A549 (cell line): ENCODE results near the gene CDC5L. TPM values are rescaled to one million over a fixed set of nuclear protein-coding genes. Genes with fewer than 3 reads are reported as not detected.

Experiments used
- ATAC-seq, 2 experiments: fragments of 200-7000 bp in 1 of 2; fragments of >200 bp in 1 of 2; cut with Nextera tagmentation in 1 of 2; cut with Tn5 transposase in 1 of 2; 3 replicates each; pipeline versions ENCODE4 v1.8.0 to v1.9.1; 2018 to 2020; ENCODE audit warnings: mild to moderate bottlenecking in 1 of 2, moderate library complexity in 1 of 2
- CTCF ChIA-PET: fragments of 300-600 bp; sonication (Branson Sonifier 250); formaldehyde crosslinking; extraction: SDS; loops from one replicate; lab custom pipeline; 2021; ENCODE audit warnings: antibody characterized with exemption, inconsistent platforms; lab: Yijun Ruan, JAX
- POLR2A ChIA-PET: fragments of 350-600 bp; formaldehyde crosslinking; extraction: SDS; loops from one replicate; lab custom pipeline; 2021; ENCODE audit warnings: antibody characterized with exemption, inconsistent platforms; lab: Yijun Ruan, JAX
- DNase-seq, 2 experiments: peaks; one replicate each; pipeline versions ENCODE4 v3.0.0 to v3.0.0-alpha.2; 2011 to 2016; ENCODE audit warnings: low read depth in 1 of 2, low spot score in 1 of 2
- FAIRE-seq: peaks from 2 replicates; lab custom pipeline; 2011; peaks lifted over from hg19 to GRCh38; lab: Jason Lieb, UNC
- H3K27ac ChIP-seq, 2 experiments: fragments of >200 bp; sonication (Bioruptor Twin); formaldehyde crosslinking; 3 replicates each; pipeline ENCODE4 v1.5.1; 2016 to 2017
- H3K4me1 ChIP-seq: fragments of >200 bp; sonication (Bioruptor Twin); formaldehyde crosslinking; 3 replicates; pipeline ENCODE4 v1.6.1; 2016
- H3K4me2 ChIP-seq: fragments of >200 bp; sonication (Bioruptor Twin); formaldehyde crosslinking; 3 replicates; pipeline ENCODE4 v1.6.1; 2016
- H3K4me3 ChIP-seq: fragments of >200 bp; sonication (Bioruptor Twin); formaldehyde crosslinking; 3 replicates; pipeline ENCODE4 v1.5.1; 2016
- H3K9me3 ChIP-seq: fragments of >200 bp; sonication (Bioruptor Twin); formaldehyde crosslinking; 3 replicates; pipeline ENCODE4 v1.6.1; 2016
- BHLHE40 ChIP-seq: IDR thresholded peaks from 2 replicates; pipeline ENCODE4 v1.6.1; 2012; ENCODE audit warnings: low read depth, low read length, inconsistent platforms
- CEBPB ChIP-seq, 2 experiments: fragments of >200 bp in 1 of 2; sonication (Bioruptor Twin) in 1 of 2; formaldehyde crosslinking in 1 of 2; IDR thresholded peaks; 2 replicates each; pipeline ENCODE4 v1.6.1; 2012 to 2016
- EP300 ChIP-seq, 2 experiments: fragments of >200 bp; sonication (Bioruptor Twin); formaldehyde crosslinking; IDR thresholded peaks; 2 replicates in 1 of 2; 3 replicates in 1 of 2; pipeline ENCODE4 v1.6.1; 2016 to 2017
- ESRRA ChIP-seq: fragments of 150-350 bp; IDR thresholded peaks from 2 replicates; pipeline ENCODE4 v1.6.1; 2014; ENCODE audit warnings: mild to moderate bottlenecking, low read length, borderline replicate concordance
- HEYL ChIP-seq: fragments of 250-450 bp; sonication (Bioruptor Pico); IDR thresholded peaks from 2 replicates; pipeline ENCODE4 v1.8.0; 2021; ENCODE audit warnings: mild to moderate bottlenecking, moderate library complexity
- HOXA7 ChIP-seq: fragments of 250-450 bp; sonication (Bioruptor Pico); IDR thresholded peaks from 2 replicates; pipeline ENCODE4 v1.5.0; 2020; ENCODE audit warnings: mild to moderate bottlenecking, moderate library complexity
- KDM1A ChIP-seq: fragments of 200-600 bp; sonication (generic); IDR thresholded peaks from 2 replicates; pipeline ENCODE4 v1.6.1; 2016; ENCODE audit warnings: low read depth, mild to moderate bottlenecking
- KDM5A ChIP-seq: fragments of 200-600 bp; sonication (generic); IDR thresholded peaks from 2 replicates; pipeline ENCODE4 v1.6.1; 2016; ENCODE audit warnings: antibody characterized with exemption, mild to moderate bottlenecking
- MAFK ChIP-seq: fragments of 450-650 bp; IDR thresholded peaks from 2 replicates; pipeline ENCODE4 v1.6.1; 2014; ENCODE audit not compliant: partially characterized antibody
- NFE2L2 ChIP-seq: fragments of 150-350 bp; conservative IDR thresholded peaks from 2 replicates; pipeline ENCODE4 v1.6.1; 2014; ENCODE audit warnings: low read length
- NR3C1 ChIP-seq: fragments of >200 bp; sonication (Bioruptor Twin); formaldehyde crosslinking; IDR thresholded peaks from 3 replicates; pipeline ENCODE4 v1.6.1; 2017
- RARB ChIP-seq: fragments of 250-450 bp; sonication (Bioruptor Pico); IDR thresholded peaks from 2 replicates; pipeline ENCODE4 v1.8.0; 2021; ENCODE audit warnings: mild to moderate bottlenecking, moderate library complexity
- RCOR1 ChIP-seq: fragments of 150-350 bp; IDR thresholded peaks from 2 replicates; pipeline ENCODE4 v1.6.1; 2014; ENCODE audit warnings: antibody characterized with exemption, low read length, low read depth
- RNF2 ChIP-seq: fragments of 200-600 bp; sonication (generic); IDR thresholded peaks from 2 replicates; pipeline ENCODE4 v1.6.1; 2016; ENCODE audit warnings: low read depth, mild to moderate bottlenecking, antibody characterized with exemption, moderate library complexity, borderline replicate concordance
- TP53 ChIP-seq: fragments of 250-450 bp; sonication (Bioruptor Pico); IDR thresholded peaks from 2 replicates; pipeline ENCODE4 v1.5.0; 2021; ENCODE audit warnings: mild to moderate bottlenecking, moderate library complexity
- ZC3H11A ChIP-seq: fragments of 450-650 bp; IDR thresholded peaks from 2 replicates; pipeline ENCODE4 v1.6.1; 2014; ENCODE audit warnings: antibody characterized with exemption, mild to moderate bottlenecking
- ZFP36 ChIP-seq: fragments of 450-650 bp; IDR thresholded peaks from 2 replicates; pipeline ENCODE4 v1.6.1; 2014; ENCODE audit warnings: borderline replicate concordance; ENCODE audit not compliant: partially characterized antibody
- WGBS: methylation state at CpG from one replicate; pipeline ENCODE4 v1.1.6; 2017; ENCODE audit errors: missing lambda C conversion rate; 5-methylcytosine and 5-hydroxymethylcytosine counted together
- polyA plus RNA-seq, 4 experiments: library from polyadenylated mRNA; depleted of rRNA in 3 of 4; stranded (reverse); fragments of >200 nt; fragmentation: RNase III in 1 of 4; extraction: RNeasy Plus Mini Kit Qiagen cat#74134 plus additional on column Dnase treatment in 1 of 4; gene quantifications; 2 replicates in 3 of 4; 3 replicates in 1 of 4; pipeline ENCODE4 v1.2.3, GENCODE V29; 2011 to 2017
- TF ChIP-seq, protein P1 (sequence below): fragments of 250-450 bp; sonication (Bioruptor Pico); IDR thresholded peaks from 2 replicates; pipeline ENCODE4 v1.5.0; 2020; ENCODE audit warnings: low read depth, mild to moderate bottlenecking, moderate library complexity
- TF ChIP-seq, protein P2 (sequence below): fragments of 150-350 bp; IDR thresholded peaks from 2 replicates; pipeline ENCODE4 v1.6.1; 2014; ENCODE audit warnings: low read depth, mild to moderate bottlenecking, low read length
- TF ChIP-seq, protein P3 (sequence below): fragments of >200 bp; sonication (Bioruptor Twin); formaldehyde crosslinking; IDR thresholded peaks from 3 replicates; pipeline ENCODE4 v1.5.1; 2016
- TF ChIP-seq, protein P4 (sequence below): IDR thresholded peaks from 2 replicates; pipeline ENCODE4 v1.6.1; 2012
- TF ChIP-seq, protein P5 (sequence below): fragments of 450-650 bp; IDR thresholded peaks from 2 replicates; pipeline ENCODE4 v1.6.1; 2014; ENCODE audit warnings: antibody characterized with exemption

CDC5L gene
- polyA plus RNA-seq, 2 of the 4 experiments (the other 2 are of a cell fraction), result 12.8 to 20.5 TPM

DNA sequence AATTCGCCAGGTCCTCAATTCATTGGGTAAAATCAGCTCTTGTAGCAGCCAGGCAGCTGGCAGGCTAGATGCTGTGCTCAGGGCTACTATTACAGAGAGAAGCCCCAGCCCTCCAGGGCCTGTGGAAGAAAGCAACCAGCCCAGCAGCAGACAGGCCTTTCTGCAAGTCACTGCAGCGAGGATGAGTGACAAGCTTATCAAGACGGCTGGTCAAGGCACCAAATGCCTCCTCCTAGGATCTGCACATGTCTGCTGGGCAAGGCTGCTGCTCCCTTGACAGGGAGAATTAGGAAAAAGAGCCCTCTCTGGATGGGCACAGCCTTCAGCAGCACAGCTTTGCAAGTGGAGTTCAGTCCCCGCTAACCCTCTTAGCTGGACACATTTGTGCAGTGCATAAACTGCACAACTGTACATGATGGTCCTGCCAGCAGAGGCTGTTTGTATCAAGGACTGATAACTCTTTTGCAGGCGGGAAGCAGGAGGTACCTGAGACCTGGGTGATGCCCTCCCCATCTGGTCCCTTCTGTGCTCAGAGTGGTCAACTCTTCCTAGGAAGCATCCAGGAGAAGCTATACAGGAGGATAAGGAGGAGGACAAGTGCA, 89.9 kb downstream of the CDC5L start:
- POLR2A ChIA-PET, result no interaction called here
- H3K4me3 ChIP-seq, result no peak overlapping the region
- H3K27ac ChIP-seq, result no peak overlapping the region
- no peak overlapping the region for H3K4me2 ChIP-seq
- no peak for ATAC-seq
- TF ChIP-seq BHLHE40 (no peak), KDM5A (no peak), MAFK (no peak), NFE2L2 (no peak), RCOR1 (no peak), HEYL (CRISPR knock-in tag) (no peak)
- TF ChIP-seq, protein P1, sequence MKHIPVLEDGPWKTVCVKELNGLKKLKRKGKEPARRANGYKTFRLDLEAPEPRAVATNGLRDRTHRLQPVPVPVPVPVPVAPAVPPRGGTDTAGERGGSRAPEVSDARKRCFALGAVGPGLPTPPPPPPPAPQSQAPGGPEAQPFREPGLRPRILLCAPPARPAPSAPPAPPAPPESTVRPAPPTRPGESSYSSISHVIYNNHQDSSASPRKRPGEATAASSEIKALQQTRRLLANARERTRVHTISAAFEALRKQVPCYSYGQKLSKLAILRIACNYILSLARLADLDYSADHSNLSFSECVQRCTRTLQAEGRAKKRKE (CRISPR knock-in tag), result no peak
- TF ChIP-seq, protein P2, sequence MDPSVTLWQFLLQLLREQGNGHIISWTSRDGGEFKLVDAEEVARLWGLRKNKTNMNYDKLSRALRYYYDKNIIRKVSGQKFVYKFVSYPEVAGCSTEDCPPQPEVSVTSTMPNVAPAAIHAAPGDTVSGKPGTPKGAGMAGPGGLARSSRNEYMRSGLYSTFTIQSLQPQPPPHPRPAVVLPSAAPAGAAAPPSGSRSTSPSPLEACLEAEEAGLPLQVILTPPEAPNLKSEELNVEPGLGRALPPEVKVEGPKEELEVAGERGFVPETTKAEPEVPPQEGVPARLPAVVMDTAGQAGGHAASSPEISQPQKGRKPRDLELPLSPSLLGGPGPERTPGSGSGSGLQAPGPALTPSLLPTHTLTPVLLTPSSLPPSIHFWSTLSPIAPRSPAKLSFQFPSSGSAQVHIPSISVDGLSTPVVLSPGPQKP, result no peak
- 88% methylated on average over 3 of the region's 5 CpGs for WGBS
- CTCF ChIA-PET, result interaction anchor here (0.7 to 10.0 kb wide), 7 partner anchors 8 to 1446 kb away, joined by 3 to 85 read pairs (median 4); no protein-coding TSS in a partner anchor
- FAIRE-seq, result no peak
- H3K4me1 ChIP-seq, result peaks cover 16% of the 10 kb centered on the region; the same call in 2 of the 3 replicates
- no peaks in the 10 kb centered on the region for H3K9me3 ChIP-seq
- no peak for DNase-seq

DNA sequence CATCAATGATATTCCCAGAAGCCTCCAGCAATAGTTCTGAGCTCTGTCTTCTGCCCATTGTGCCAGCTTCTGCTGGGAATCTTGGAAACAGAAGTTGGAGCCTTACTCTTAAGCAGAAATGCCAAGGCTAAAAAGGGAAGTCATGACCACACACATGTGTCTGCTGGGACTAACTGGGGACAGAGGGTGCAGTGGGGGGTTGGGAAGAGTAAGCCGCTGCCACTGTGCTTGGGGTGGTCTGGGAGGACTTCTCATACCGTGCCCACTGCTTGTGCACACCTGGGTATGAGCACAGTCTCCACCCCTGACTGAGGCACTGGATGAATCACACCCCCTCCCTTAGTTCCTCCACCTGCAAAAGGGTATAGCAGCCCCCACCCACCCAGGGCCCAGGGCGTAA, 90.7 kb downstream of the CDC5L start:
- POLR2A ChIA-PET, result no interaction called here
- Histone ChIP-seq H3K4me1 (peaks cover 16% of the 10 kb centered on the region; the same call in 2 of the 3 replicates), H3K4me3 (no peak overlapping the region), H3K27ac (no peak overlapping the region), H3K4me2 (no peak overlapping the region), H3K9me3 (no peaks in the 10 kb centered on the region)
- ATAC-seq, result no peak
- WGBS, result 60% methylated on average over 2 of the region's 3 CpGs
- no peak for FAIRE-seq
- DNase-seq, result no peak
- CTCF ChIA-PET, result interaction anchor here (0.7 to 5.0 kb wide), 6 partner anchors 8 to 1445 kb away, joined by 3 to 59 read pairs (median 4); no protein-coding TSS in a partner anchor
- TF ChIP-seq ESRRA, result no peak
- TF ChIP-seq RNF2, result no peak
- TF ChIP-seq, protein P3, sequence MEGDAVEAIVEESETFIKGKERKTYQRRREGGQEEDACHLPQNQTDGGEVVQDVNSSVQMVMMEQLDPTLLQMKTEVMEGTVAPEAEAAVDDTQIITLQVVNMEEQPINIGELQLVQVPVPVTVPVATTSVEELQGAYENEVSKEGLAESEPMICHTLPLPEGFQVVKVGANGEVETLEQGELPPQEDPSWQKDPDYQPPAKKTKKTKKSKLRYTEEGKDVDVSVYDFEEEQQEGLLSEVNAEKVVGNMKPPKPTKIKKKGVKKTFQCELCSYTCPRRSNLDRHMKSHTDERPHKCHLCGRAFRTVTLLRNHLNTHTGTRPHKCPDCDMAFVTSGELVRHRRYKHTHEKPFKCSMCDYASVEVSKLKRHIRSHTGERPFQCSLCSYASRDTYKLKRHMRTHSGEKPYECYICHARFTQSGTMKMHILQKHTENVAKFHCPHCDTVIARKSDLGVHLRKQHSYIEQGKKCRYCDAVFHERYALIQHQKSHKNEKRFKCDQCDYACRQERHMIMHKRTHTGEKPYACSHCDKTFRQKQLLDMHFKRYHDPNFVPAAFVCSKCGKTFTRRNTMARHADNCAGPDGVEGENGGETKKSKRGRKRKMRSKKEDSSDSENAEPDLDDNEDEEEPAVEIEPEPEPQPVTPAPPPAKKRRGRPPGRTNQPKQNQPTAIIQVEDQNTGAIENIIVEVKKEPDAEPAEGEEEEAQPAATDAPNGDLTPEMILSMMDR, result no peak
- TF ChIP-seq, protein P4, sequence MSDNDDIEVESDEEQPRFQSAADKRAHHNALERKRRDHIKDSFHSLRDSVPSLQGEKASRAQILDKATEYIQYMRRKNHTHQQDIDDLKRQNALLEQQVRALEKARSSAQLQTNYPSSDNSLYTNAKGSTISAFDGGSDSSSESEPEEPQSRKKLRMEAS, result no peak
- no peak for TF ChIP-seq HEYL (CRISPR knock-in tag)
- no peak for TF ChIP-seq BHLHE40
- TF ChIP-seq ZC3H11A, result no peak
- no peak for TF ChIP-seq KDM1A

DNA sequence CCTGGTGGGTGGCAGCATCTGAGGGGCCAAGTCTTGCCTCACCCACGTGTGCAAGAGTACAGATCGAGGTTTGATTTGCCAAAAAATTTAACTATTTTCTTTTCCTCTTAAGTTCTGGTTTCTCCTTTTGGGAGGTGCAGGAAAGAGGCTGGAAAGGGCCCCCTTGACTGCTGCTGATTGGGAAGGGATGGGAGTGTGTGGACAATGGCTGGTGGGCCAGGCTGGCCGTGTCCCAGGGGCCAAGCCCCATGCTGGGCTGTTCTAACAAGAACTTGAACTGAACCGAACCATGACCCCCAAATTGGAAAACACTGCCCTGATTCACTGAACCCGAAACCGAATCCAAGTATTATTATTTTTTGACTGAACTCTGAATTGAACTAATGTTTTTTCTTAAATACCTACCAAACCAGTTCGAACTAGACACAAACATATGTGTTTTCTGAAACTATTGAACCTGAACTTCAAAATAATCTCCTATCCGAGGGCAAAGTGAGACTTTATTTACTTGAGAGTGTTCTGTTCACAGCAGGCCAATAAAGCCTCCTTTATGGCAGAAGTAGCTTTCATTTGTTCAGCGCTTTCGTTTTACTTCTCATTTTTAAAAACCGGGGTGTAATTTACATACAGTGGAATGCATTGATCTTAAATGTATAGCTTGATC, 91.2 kb downstream of the CDC5L start:
- ChIA-PET POLR2A (no interaction called here), CTCF (interaction anchor here (1.1 to 4.1 kb wide), 3 partner anchors 10 to 151 kb away, joined by 4 to 59 read pairs (median 4); no protein-coding TSS in a partner anchor)
- peaks cover 16% of the 10 kb centered on the region; the same call in 2 of the 3 replicates for H3K4me1 ChIP-seq
- H3K4me3 ChIP-seq, result no peak overlapping the region
- WGBS, result 65% methylated on average over 11 of the region's 11 CpGs
- TF ChIP-seq RARB (CRISPR knock-in tag) (no peak), HOXA7 (CRISPR knock-in tag) (no peak), NR3C1 (no peak), ZFP36 (no peak), KDM1A (no peak), TP53 (CRISPR knock-in tag) (no peak), CEBPB (IDR thresholded peaks at IDR 0.05) (no peak), EP300 (IDR thresholded peaks at IDR 0.05) (no peak)
- TF ChIP-seq, protein P5, sequence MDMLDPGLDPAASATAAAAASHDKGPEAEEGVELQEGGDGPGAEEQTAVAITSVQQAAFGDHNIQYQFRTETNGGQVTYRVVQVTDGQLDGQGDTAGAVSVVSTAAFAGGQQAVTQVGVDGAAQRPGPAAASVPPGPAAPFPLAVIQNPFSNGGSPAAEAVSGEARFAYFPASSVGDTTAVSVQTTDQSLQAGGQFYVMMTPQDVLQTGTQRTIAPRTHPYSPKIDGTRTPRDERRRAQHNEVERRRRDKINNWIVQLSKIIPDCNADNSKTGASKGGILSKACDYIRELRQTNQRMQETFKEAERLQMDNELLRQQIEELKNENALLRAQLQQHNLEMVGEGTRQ, result no peak
- H3K4me2 ChIP-seq, result no peak overlapping the region
- no peak overlapping the region for H3K27ac ChIP-seq
- no peaks in the 10 kb centered on the region for H3K9me3 ChIP-seq
- no peak for ATAC-seq
- DNase-seq, result no peak
- FAIRE-seq, result no peak
